Measurements from ENCODE around the gene NUMBL. TPM values are rescaled to one million over a fixed set of nuclear protein-coding genes. Genes with fewer than 3 reads are reported as not detected.

The NUMBL gene
- total RNA-seq, 1 donor = 26.8 TPM

DNA sequence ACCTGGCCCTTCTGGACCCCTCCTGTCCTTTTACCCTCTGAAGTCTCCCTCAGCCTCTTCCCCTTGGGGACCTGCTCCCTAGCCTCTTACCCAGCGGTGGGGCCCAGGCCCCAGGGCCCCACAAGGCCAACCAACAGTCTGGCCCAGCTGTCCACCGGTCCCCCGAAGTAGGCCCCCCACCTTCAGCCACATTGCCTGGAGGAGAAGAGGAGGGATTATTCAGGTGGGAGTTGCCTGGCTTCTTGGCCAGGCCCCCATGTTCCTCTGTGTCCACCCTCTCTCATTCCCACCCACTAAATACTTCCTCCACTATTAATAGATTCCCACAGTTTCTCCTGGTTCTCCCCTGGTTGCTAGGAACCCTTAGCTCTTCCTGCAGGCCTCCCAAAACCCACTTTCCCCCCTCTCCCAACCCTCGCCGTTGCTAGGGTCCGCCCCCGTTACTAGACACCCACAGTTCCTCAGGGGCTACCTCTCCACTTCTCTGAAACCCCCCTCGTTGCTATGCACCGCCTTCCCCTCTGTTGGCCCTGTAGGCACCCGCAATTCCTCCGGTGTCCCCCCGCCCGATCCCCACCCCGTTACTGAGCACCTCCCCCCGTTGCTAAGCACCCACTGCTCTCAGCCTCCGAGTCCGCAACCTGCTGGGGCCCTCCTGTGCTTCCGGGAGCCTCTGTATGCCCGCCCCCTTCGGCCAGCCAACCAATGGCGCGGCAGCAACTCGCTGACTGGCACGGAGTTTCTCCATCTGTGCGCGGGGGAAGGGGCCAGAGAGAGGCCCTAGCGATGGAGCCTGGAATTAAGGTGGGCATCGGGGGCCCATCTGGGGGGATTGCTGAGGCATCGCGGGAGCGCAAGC, 24.2 kb upstream of the NUMBL start:
- Histone ChIP-seq H3K9me3 (ENCODE audit: low read depth, low read length) (no peaks in the 10 kb centered on the region), H2AFZ (ENCODE audit: low read length) (peak overlapping the region; percentile 90)
- TF ChIP-seq, protein P1, sequence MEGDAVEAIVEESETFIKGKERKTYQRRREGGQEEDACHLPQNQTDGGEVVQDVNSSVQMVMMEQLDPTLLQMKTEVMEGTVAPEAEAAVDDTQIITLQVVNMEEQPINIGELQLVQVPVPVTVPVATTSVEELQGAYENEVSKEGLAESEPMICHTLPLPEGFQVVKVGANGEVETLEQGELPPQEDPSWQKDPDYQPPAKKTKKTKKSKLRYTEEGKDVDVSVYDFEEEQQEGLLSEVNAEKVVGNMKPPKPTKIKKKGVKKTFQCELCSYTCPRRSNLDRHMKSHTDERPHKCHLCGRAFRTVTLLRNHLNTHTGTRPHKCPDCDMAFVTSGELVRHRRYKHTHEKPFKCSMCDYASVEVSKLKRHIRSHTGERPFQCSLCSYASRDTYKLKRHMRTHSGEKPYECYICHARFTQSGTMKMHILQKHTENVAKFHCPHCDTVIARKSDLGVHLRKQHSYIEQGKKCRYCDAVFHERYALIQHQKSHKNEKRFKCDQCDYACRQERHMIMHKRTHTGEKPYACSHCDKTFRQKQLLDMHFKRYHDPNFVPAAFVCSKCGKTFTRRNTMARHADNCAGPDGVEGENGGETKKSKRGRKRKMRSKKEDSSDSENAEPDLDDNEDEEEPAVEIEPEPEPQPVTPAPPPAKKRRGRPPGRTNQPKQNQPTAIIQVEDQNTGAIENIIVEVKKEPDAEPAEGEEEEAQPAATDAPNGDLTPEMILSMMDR (IDR thresholded peaks at IDR 0.05; ENCODE audit: extremely low read depth, low read depth, low read length) = no peak

DNA sequence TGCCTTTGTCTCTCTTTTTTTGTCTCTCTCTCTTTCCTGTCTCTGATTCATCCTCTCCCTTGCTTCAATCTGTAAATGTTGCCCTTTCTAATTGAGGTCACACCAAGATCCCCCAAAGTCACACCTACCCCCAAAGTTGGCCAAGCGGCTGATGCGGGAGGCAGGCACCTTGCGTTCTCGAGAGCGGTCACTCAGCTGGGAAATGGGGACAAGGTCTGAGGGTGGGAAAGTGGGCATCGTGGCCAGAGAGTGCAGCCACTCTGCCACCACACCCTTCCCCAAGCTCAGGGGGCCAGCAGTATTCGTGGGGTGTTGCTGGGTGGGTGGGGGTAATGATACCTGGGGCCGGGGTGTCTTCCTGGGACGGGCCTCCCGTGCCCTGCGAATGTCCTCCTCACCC, 23.5 kb upstream of the NUMBL start:
- Histone ChIP-seq H3K4me2 (ENCODE audit: insufficient read depth, low read length) (peak overlapping the region; percentile 77), H3K4me1 (ENCODE audit: insufficient read depth, low read length) (peaks cover 28% of the 10 kb centered on the region), H3K36me3 (ENCODE audit: insufficient read depth, low read length) (peaks cover 11% of the 10 kb centered on the region), H2AFZ (ENCODE audit: low read length) (no peak overlapping the region), H3K4me3 (ENCODE audit: insufficient read depth, low read length) (peak overlapping the region; percentile 80), H3K27me3 (ENCODE audit: insufficient read depth, low read length) (no peaks in the 10 kb centered on the region), H3K9me3 (ENCODE audit: low read depth, low read length) (no peaks in the 10 kb centered on the region), H4K20me1 (ENCODE audit: insufficient read depth, low read length) (no peaks in the 10 kb centered on the region), H3K27ac (ENCODE audit: low read depth, low read length) (peak overlapping the region; percentile 100), H3K79me2 (ENCODE audit: insufficient read depth, low read length) (peaks cover 29% of the 10 kb centered on the region)
- DNase-seq (ENCODE audit: insufficient read length, low spot score, missing footprints) = no peak
- TF ChIP-seq, protein P1 (IDR thresholded peaks at IDR 0.05; ENCODE audit: extremely low read depth, low read depth, low read length) = no peak

More for the DNA sequence above, 24.2 kb upstream of the NUMBL start:
- Histone ChIP-seq H3K36me3 (ENCODE audit: insufficient read depth, low read length) (peaks cover 11% of the 10 kb centered on the region), H3K27ac (ENCODE audit: low read depth, low read length) (peak overlapping the region; percentile 100), H3K4me3 (ENCODE audit: insufficient read depth, low read length) (peak overlapping the region; percentile 80), H3K4me2 (ENCODE audit: insufficient read depth, low read length) (peak overlapping the region; percentile 77), H4K20me1 (ENCODE audit: insufficient read depth, low read length) (peaks cover 4% of the 10 kb centered on the region), H3K79me2 (ENCODE audit: insufficient read depth, low read length) (peaks cover 36% of the 10 kb centered on the region), H3K27me3 (ENCODE audit: insufficient read depth, low read length) (no peaks in the 10 kb centered on the region), H3K4me1 (ENCODE audit: insufficient read depth, low read length) (peaks cover 32% of the 10 kb centered on the region)
- peak; percentile 98 for DNase-seq (ENCODE audit: insufficient read length, low spot score, missing footprints)

DNA sequence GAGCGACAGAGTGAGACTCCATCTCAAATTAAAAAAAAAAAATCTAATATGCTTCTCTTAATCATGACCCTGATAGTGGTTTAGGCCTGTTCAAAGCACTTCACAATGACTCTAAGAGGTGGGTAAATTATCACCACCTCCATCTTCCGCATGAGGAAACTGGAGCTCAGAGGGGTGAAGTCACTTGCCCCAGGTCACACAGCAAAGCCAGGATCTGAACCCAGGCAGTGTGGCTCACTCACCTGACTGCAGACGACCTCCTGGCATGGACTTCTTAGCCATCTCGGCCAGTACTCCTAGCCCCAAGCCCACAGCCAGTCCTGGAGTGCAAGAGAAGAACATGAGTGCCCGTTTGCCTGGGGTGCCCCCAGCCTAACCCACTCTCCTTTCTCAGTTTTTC, 19.4 kb upstream of the NUMBL start:
- no peak for DNase-seq (ENCODE audit: insufficient read length, low spot score, missing footprints)
- Histone ChIP-seq H3K36me3 (ENCODE audit: insufficient read depth, low read length) (peaks cover 20% of the 10 kb centered on the region), H3K27ac (ENCODE audit: low read depth, low read length) (no peak overlapping the region), H3K4me2 (ENCODE audit: insufficient read depth, low read length) (no peak overlapping the region), H3K9me3 (ENCODE audit: low read depth, low read length) (no peaks in the 10 kb centered on the region), H3K4me1 (ENCODE audit: insufficient read depth, low read length) (peaks cover 13% of the 10 kb centered on the region), H4K20me1 (ENCODE audit: insufficient read depth, low read length) (no peaks in the 10 kb centered on the region), H3K27me3 (ENCODE audit: insufficient read depth, low read length) (no peaks in the 10 kb centered on the region), H3K4me3 (ENCODE audit: insufficient read depth, low read length) (no peak overlapping the region), H2AFZ (ENCODE audit: low read length) (no peak overlapping the region), H3K79me2 (ENCODE audit: insufficient read depth, low read length) (peaks cover 12% of the 10 kb centered on the region)
- TF ChIP-seq, protein P1 (IDR thresholded peaks at IDR 0.05; ENCODE audit: extremely low read depth, low read depth, low read length) = no peak

DNA sequence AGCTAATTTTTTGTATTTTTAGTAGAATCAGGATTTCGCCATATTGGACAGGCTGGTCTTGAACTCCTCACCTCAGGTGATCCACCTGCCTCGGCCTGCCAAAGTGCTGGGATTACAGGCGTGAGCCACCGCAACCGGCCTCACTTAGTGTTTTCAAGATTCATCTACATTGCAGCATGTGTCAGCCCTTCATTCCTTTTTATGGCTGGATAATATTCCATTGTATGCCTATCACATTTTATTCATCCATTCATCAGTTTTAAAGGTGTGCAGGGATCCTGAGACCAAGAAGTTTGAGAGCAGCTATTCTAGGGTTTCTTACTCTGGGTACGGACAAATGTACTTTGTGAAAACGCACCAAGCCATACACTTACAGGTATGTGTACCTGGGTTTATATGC, 17.2 kb upstream of the NUMBL start:
- H2AFZ ChIP-seq (ENCODE audit: low read length) = no peak overlapping the region
- no peak for DNase-seq (ENCODE audit: insufficient read length, low spot score, missing footprints)
- H3K79me2 ChIP-seq (ENCODE audit: insufficient read depth, low read length) = peaks cover under 1% of the 10 kb centered on the region
- TF ChIP-seq, protein P1 (IDR thresholded peaks at IDR 0.05; ENCODE audit: extremely low read depth, low read depth, low read length) = no peak
- H3K27ac ChIP-seq (ENCODE audit: low read depth, low read length) = no peak overlapping the region
- H3K9me3 ChIP-seq (ENCODE audit: low read depth, low read length) = no peaks in the 10 kb centered on the region
- peaks cover 30% of the 10 kb centered on the region for H3K36me3 ChIP-seq (ENCODE audit: insufficient read depth, low read length)
- no peak overlapping the region for H3K4me3 ChIP-seq (ENCODE audit: insufficient read depth, low read length)
- H3K4me2 ChIP-seq (ENCODE audit: insufficient read depth, low read length) = no peak overlapping the region
- H3K27me3 ChIP-seq (ENCODE audit: insufficient read depth, low read length) = no peaks in the 10 kb centered on the region
- peaks cover 7% of the 10 kb centered on the region for H3K4me1 ChIP-seq (ENCODE audit: insufficient read depth, low read length)
- no peaks in the 10 kb centered on the region for H4K20me1 ChIP-seq (ENCODE audit: insufficient read depth, low read length)

Measured in osteoblast (primary cell).